OCI-LY7 (cell line): ENCODE results near the gene MIER2. TPM values are rescaled to one million over a fixed set of nuclear protein-coding genes. Genes with fewer than 3 reads are reported as not detected.
"Not testable (repeated sequence)": the region's sequence is repeated elsewhere in the genome, so short reads cannot be mapped to it uniquely, and the experiment has no call there.

Experiments used
- BruUV-seq: library from RNA; stranded (reverse); fragments of 400-500 nt; replicated peaks from 2 replicates; lab custom pipeline; 2021; lab: Mats Ljungman, UMichigan
- CTCF ChIA-PET: fragments of 300-600 bp; sonication (Branson Sonifier 250); formaldehyde crosslinking; loops from one replicate; lab custom pipeline; 2022; ENCODE audit warnings: antibody characterized with exemption; ENCODE audit not compliant: unreplicated experiment; lab: Charles Lee
- POLR2A ChIA-PET: fragments of 300-600 bp; sonication (Branson Sonifier 250); formaldehyde crosslinking; loops from one replicate; lab custom pipeline; 2022; ENCODE audit warnings: antibody characterized with exemption; lab: Charles Lee
- DNase-seq: peaks from one replicate; pipeline ENCODE4 v3.0.0-alpha.2; 2015; ENCODE audit warnings: low spot score
- H2AFZ ChIP-seq: fragments of 200-600 bp; sonication (generic), shearing (Covaris generic); 2 replicates; pipeline ENCODE4 v1.6.1; 2014; ENCODE audit warnings: mild to moderate bottlenecking, antibody characterized with exemption, low read length, moderate library complexity
- H3K27ac ChIP-seq: fragments of 200-600 bp; sonication (generic); 2 replicates; pipeline ENCODE4 v1.5.1; 2014; ENCODE audit warnings: mixed run types, low read depth, mild to moderate bottlenecking, moderate library complexity, low read length, inconsistent platforms; ENCODE audit not compliant: poor library complexity, severe bottlenecking
- H3K36me3 ChIP-seq: fragments of 200-600 bp; sonication (generic); 2 replicates; pipeline ENCODE4 v1.6.1; 2014; ENCODE audit warnings: mild to moderate bottlenecking, antibody characterized with exemption, low read length, moderate library complexity, mixed read lengths; ENCODE audit not compliant: insufficient read depth
- H3K4me1 ChIP-seq: fragments of 200-600 bp; sonication (generic); 2 replicates; pipeline ENCODE4 v1.5.1; 2014; ENCODE audit warnings: mild to moderate bottlenecking, low read length; ENCODE audit not compliant: insufficient read depth, poor library complexity, severe bottlenecking
- H3K4me2 ChIP-seq: fragments of 200-600 bp; sonication (generic); 2 replicates; pipeline ENCODE4 v1.6.1; 2014; ENCODE audit warnings: mild to moderate bottlenecking, low read length
- H3K4me3 ChIP-seq: fragments of 200-600 bp; sonication (generic); 2 replicates; pipeline ENCODE4 v1.5.1; 2014; ENCODE audit warnings: mild to moderate bottlenecking, low read depth, low read length; ENCODE audit not compliant: poor library complexity, severe bottlenecking
- H3K79me2 ChIP-seq: fragments of 200-600 bp; sonication (generic); 2 replicates; pipeline ENCODE4 v1.6.1; 2016; ENCODE audit warnings: low read depth, mild to moderate bottlenecking, low read length, moderate library complexity, mixed read lengths; ENCODE audit not compliant: insufficient read depth
- H3K9me2 ChIP-seq: fragments of 200-600 bp; sonication (generic); 2 replicates; pipeline ENCODE4 v1.6.1; 2016; ENCODE audit warnings: mild to moderate bottlenecking, low read length, mixed read lengths; ENCODE audit not compliant: insufficient read depth
- H3K9me3 ChIP-seq: fragments of 200-600 bp; sonication (generic); 2 replicates; pipeline ENCODE4 v1.6.1; 2014; ENCODE audit warnings: mild to moderate bottlenecking, mixed run types, low read length, mixed read lengths
- H4K20me1 ChIP-seq: fragments of 200-600 bp; sonication (generic); 2 replicates; pipeline ENCODE4 v1.6.1; 2014; ENCODE audit warnings: mild to moderate bottlenecking, antibody characterized with exemption, low read length, moderate library complexity, mixed read lengths; ENCODE audit not compliant: insufficient read depth
- CTCF ChIP-seq: fragments of 200-600 bp; sonication (generic); conservative IDR thresholded peaks from 2 replicates; pipeline ENCODE4 v1.5.1; 2014; ENCODE audit warnings: mild to moderate bottlenecking, antibody characterized with exemption, low read length, moderate library complexity, mixed read lengths
- EZH2phosphoT487 ChIP-seq: fragments of 200-600 bp; sonication (generic); IDR thresholded peaks from 2 replicates; pipeline ENCODE4 v1.6.1; 2018; ENCODE audit warnings: low read depth, borderline replicate concordance, mild to moderate bottlenecking, mixed run types, antibody characterized with exemption, low read length, moderate library complexity, mixed read lengths
- intact Hi-C: fragments of 100-400 bp; cut with micrococcal nuclease; formaldehyde crosslinking; loops from one replicate; pipeline ENCODE4 v1.10.0; 2022; ENCODE audit not compliant: unreplicated experiment
- total RNA-seq, 2 experiments: library from RNA; depleted of rRNA in 1 of 2; stranded (reverse); fragments of >200 nt in 1 of 2; shearing (Covaris generic) in 1 of 2; gene quantifications; 2 replicates each; pipeline ENCODE4 v1.2.3, GENCODE V29; 2014 to 2022

MIER2 gene
- total RNA-seq, 2 experiments from 2014 or later, result 29.1 to 30.2 TPM

GRCh38 chr19:262125-262524, 82.5 kb downstream of the MIER2 start:
- Histone ChIP-seq H3K79me2 (no peaks in the 10 kb centered on the region), H3K9me2 (no peaks in the 10 kb centered on the region), H3K36me3 (no peaks in the 10 kb centered on the region), H3K27ac (no peak overlapping the region), H2AFZ (no peak overlapping the region), H4K20me1 (no peaks in the 10 kb centered on the region), H3K4me2 (no peak overlapping the region), H3K9me3 (no peaks in the 10 kb centered on the region), H3K4me1 (no peaks in the 10 kb centered on the region), H3K4me3 (no peak overlapping the region)
- DNase-seq, result no peak
- POLR2A ChIA-PET, result no interaction called here
- intact Hi-C loops, result no loop called here
- CTCF ChIA-PET, result no interaction called here
- no TSS peak for BruUV-seq
- no peak for TF ChIP-seq EZH2phosphoT487
- TF ChIP-seq CTCF, result no peak

- H3K4me2 ChIP-seq, DNase-seq, H3K9me2 ChIP-seq, H3K4me3 ChIP-seq, H4K20me1 ChIP-seq, H3K4me1 ChIP-seq, CTCF ChIA-PET, H2AFZ ChIP-seq, H3K79me2 ChIP-seq, H3K36me3 ChIP-seq, BruUV-seq, intact Hi-C loops, H3K27ac ChIP-seq, H3K9me3 ChIP-seq: not testable (repeated sequence)
- POLR2A ChIA-PET, result interaction anchor here (0.6 kb wide), 1 partner anchor 22 kb away, joined by 3 read pairs; no protein-coding TSS in a partner anchor
Measured at GRCh38 chr19:256804-257203, 87.8 kb downstream of the MIER2 start.

Other genes starting within 250 kb of the MIER2 start
- not detected in 2 replicates for gene OR4F17, start 237.7 kb downstream of the MIER2 start, total RNA-seq (2014; rRNA removed; shearing (Covaris generic))
- gene OR4F17, start 237.7 kb downstream of the MIER2 start, total RNA-seq (2022), result 0.88 TPM in 1 of 2 replicates, not detected in the other
- 0.03 and 0.05 TPM in 2 replicates for gene PLPP2, start 53.4 kb downstream of the MIER2 start, total RNA-seq (2014; rRNA removed; shearing (Covaris generic))
- 0.50 and 0.80 TPM in 2 replicates for gene PLPP2, start 53.4 kb downstream of the MIER2 start, total RNA-seq (2022)
- 0.16 and 0.67 TPM in 2 replicates for gene C2CD4C, start 64.4 kb upstream of the MIER2 start, total RNA-seq (2014; rRNA removed; shearing (Covaris generic))
- 0.44 and 0.59 TPM in 2 replicates for gene C2CD4C, start 64.4 kb upstream of the MIER2 start, total RNA-seq (2022)
- gene SHC2, start 116.2 kb upstream of the MIER2 start, total RNA-seq (2014; rRNA removed; shearing (Covaris generic)), result 0.28 TPM in 1 of 2 replicates, not detected in the other
- gene SHC2, start 116.2 kb upstream of the MIER2 start, total RNA-seq (2022), result 0.48 and 0.65 TPM in 2 replicates
- gene MADCAM1, start 151.7 kb upstream of the MIER2 start, total RNA-seq (2014; rRNA removed; shearing (Covaris generic)), result 0.26 and 0.69 TPM in 2 replicates
- gene MADCAM1, start 151.7 kb upstream of the MIER2 start, total RNA-seq (2022), result 2.0 TPM in 2 replicates
- gene TPGS1, start 162.7 kb upstream of the MIER2 start, total RNA-seq (2014; rRNA removed; shearing (Covaris generic)), result 17.2 and 25.6 TPM in 2 replicates
- 20.8 and 24.4 TPM in 2 replicates for gene TPGS1, start 162.7 kb upstream of the MIER2 start, total RNA-seq (2022)
- gene CDC34, start 187.0 kb upstream of the MIER2 start, total RNA-seq (2014; rRNA removed; shearing (Covaris generic)), result 65.2 and 77.2 TPM in 2 replicates
- 58.0 and 58.2 TPM in 2 replicates for gene CDC34, start 187.0 kb upstream of the MIER2 start, total RNA-seq (2022)
- gene GZMM, start 199.3 kb upstream of the MIER2 start, total RNA-seq (2014; rRNA removed; shearing (Covaris generic)), result not detected in 2 replicates
- gene GZMM, start 199.3 kb upstream of the MIER2 start, total RNA-seq (2022), result not detected in 2 replicates
- 158 and 180 TPM in 2 replicates for gene BSG, start 227.8 kb upstream of the MIER2 start, total RNA-seq (2014; rRNA removed; shearing (Covaris generic))
- gene BSG, start 227.8 kb upstream of the MIER2 start, total RNA-seq (2022), result 189 and 197 TPM in 2 replicates
- 0.05 and 0.06 TPM in 2 replicates for gene HCN2, start 245.1 kb upstream of the MIER2 start, total RNA-seq (2014; rRNA removed; shearing (Covaris generic))
- 1.0 and 1.2 TPM in 2 replicates for gene HCN2, start 245.1 kb upstream of the MIER2 start, total RNA-seq (2022)